MM.1S (cell line): ENCODE data around the gene PIH1D1.

ENCODE experiments used
- DNase-seq: peaks from one replicate; pipeline ENCODE4 v3.0.0-alpha.2; 2015
- H2AFZ ChIP-seq: fragments of 300-600 bp; sonication (generic); 2 replicates; pipeline ENCODE4 v1.6.0; 2016; ENCODE audit warnings: antibody characterized with exemption, low read length
- H3F3A ChIP-seq: fragments of 300-600 bp; sonication (generic); 2 replicates; pipeline ENCODE4 v1.6.1; 2016; ENCODE audit warnings: mild to moderate bottlenecking, antibody characterized with exemption, low read length, moderate library complexity, mixed read lengths; ENCODE audit not compliant: insufficient read depth
- H3K27ac ChIP-seq: fragments of 300-600 bp; sonication (generic); 2 replicates; pipeline ENCODE4 v1.5.1; 2016; ENCODE audit warnings: mild to moderate bottlenecking, low read length
- H3K27me3 ChIP-seq: fragments of 300-600 bp; sonication (generic); replicated peaks from 2 replicates; pipeline ENCODE4 v1.6.0; 2016; ENCODE audit warnings: low read length; ENCODE audit not compliant: insufficient read depth
- H3K36me3 ChIP-seq: fragments of 300-600 bp; sonication (generic); replicated peaks from 2 replicates; pipeline ENCODE4 v1.6.1; 2016; ENCODE audit warnings: mild to moderate bottlenecking, low read length, mixed read lengths; ENCODE audit not compliant: insufficient read depth
- H3K4me1 ChIP-seq: fragments of 300-600 bp; sonication (generic); 2 replicates; pipeline ENCODE4 v1.6.1; 2016; ENCODE audit warnings: low read length, mixed read lengths
- H3K4me2 ChIP-seq: fragments of 300-600 bp; sonication (generic); 2 replicates; pipeline ENCODE4 v1.6.0; 2016; ENCODE audit warnings: low read depth, low read length
- H3K4me3 ChIP-seq: fragments of 300-600 bp; sonication (generic); 2 replicates; pipeline ENCODE4 v1.5.1; 2016; ENCODE audit warnings: low read length, mixed read lengths
- H3K79me2 ChIP-seq: fragments of 300-600 bp; sonication (generic); 2 replicates; pipeline ENCODE4 v1.6.1; 2016; ENCODE audit warnings: mixed run types, low read length, mixed read lengths
- H3K9ac ChIP-seq: fragments of 300-600 bp; sonication (generic); 2 replicates; pipeline ENCODE4 v1.6.1; 2016; ENCODE audit warnings: low read length, mixed read lengths
- H3K9me2 ChIP-seq: fragments of 300-600 bp; sonication (generic); replicated peaks from 2 replicates; pipeline ENCODE4 v1.6.1; 2016; ENCODE audit warnings: mild to moderate bottlenecking, low read length, mixed read lengths; ENCODE audit not compliant: insufficient read depth
- H3K9me3 ChIP-seq: fragments of 300-600 bp; sonication (generic); replicated peaks from 2 replicates; pipeline ENCODE4 v1.6.1; 2016; ENCODE audit warnings: mild to moderate bottlenecking, low read length, mixed read lengths; ENCODE audit not compliant: insufficient read depth
- H4K20me1 ChIP-seq: fragments of 300-600 bp; sonication (generic); 2 replicates; pipeline ENCODE4 v1.6.1; 2016; ENCODE audit warnings: mild to moderate bottlenecking, low read length, moderate library complexity, mixed read lengths; ENCODE audit not compliant: insufficient read depth
- CTCF ChIP-seq: fragments of 300-600 bp; sonication (generic); IDR thresholded peaks from 2 replicates; pipeline ENCODE4 v1.5.1; 2016; ENCODE audit warnings: antibody characterized with exemption, low read length, mixed read lengths
- EZH2 ChIP-seq: fragments of 300-600 bp; sonication (generic); optimal IDR thresholded peaks from 2 replicates; pipeline ENCODE3; 2017; ENCODE audit warnings: low read depth, mild to moderate bottlenecking, antibody characterized with exemption, low read length, mixed read lengths
- EZH2phosphoT487 ChIP-seq: fragments of 300-600 bp; sonication (generic); IDR thresholded peaks from 2 replicates; pipeline ENCODE4 v1.6.1; 2018; ENCODE audit warnings: antibody characterized with exemption, low read length

The PIH1D1 gene

GRCh38 chr19:49470615-49470978 is 19.0 kb upstream of the PIH1D1 start:
- Histone ChIP-seq H4K20me1 (no peaks in the 10 kb centered on the region), H2AFZ (no peak overlapping the region), H3K27me3 (no peaks in the 10 kb centered on the region), H3K9ac (no peak overlapping the region), H3K79me2 (peaks cover 4% of the 10 kb centered on the region), H3K4me3 (no peak overlapping the region), H3F3A (0 out of 2 replicates have a peak, but pooled peaks cover 5% of the 10 kb centered on the region), H3K27ac (no peak overlapping the region), H3K9me3 (no peaks in the 10 kb centered on the region), H3K4me2 (no peak overlapping the region), H3K9me2 (no peaks in the 10 kb centered on the region), H3K36me3 (no peaks in the 10 kb centered on the region), H3K4me1 (peaks cover 15% of the 10 kb centered on the region)
- no peak for DNase-seq
- TF ChIP-seq CTCF = no peak
- TF ChIP-seq EZH2phosphoT487 = no peak
- TF ChIP-seq EZH2 = no peak

GRCh38 chr19:49469828-49470614 is 18.4 kb upstream of the PIH1D1 start:
- Histone ChIP-seq H4K20me1 (no peaks in the 10 kb centered on the region), H3K9me2 (no peaks in the 10 kb centered on the region), H3K36me3 (no peaks in the 10 kb centered on the region), H3K27ac (peak overlapping the region; percentile 21; the same call in 1 of the 2 replicates), H3K27me3 (no peaks in the 10 kb centered on the region), H3K79me2 (peaks cover 4% of the 10 kb centered on the region), H3K9ac (no peak overlapping the region), H2AFZ (no peak overlapping the region), H3K4me3 (no peak overlapping the region), H3K4me1 (peaks cover 15% of the 10 kb centered on the region), H3K4me2 (no peak overlapping the region), H3K9me3 (no peaks in the 10 kb centered on the region), H3F3A (0 out of 2 replicates have a peak, but pooled peaks cover 5% of the 10 kb centered on the region)
- TF ChIP-seq EZH2phosphoT487 (no peak), EZH2 (no peak), CTCF (peak; percentile 35)
- DNase-seq = peak; percentile 43

GRCh38 chr19:49468746-49469447 is 17.3 kb upstream of the PIH1D1 start:
- H3K27ac ChIP-seq = peak overlapping the region; percentile 67; the same call in 1 of the 2 replicates
- no peaks in the 10 kb centered on the region for H3K9me3 ChIP-seq
- DNase-seq = peak; percentile 94
- H3K27me3 ChIP-seq = no peaks in the 10 kb centered on the region
- H3K79me2 ChIP-seq = no peaks in the 10 kb centered on the region
- H4K20me1 ChIP-seq = no peaks in the 10 kb centered on the region
- no peaks in the 10 kb centered on the region for H3K9me2 ChIP-seq
- H3K4me1 ChIP-seq = peaks cover 15% of the 10 kb centered on the region
- 0 out of 2 replicates have a peak, but pooled peaks cover 5% of the 10 kb centered on the region for H3F3A ChIP-seq
- no peak overlapping the region for H3K9ac ChIP-seq
- TF ChIP-seq EZH2phosphoT487 = no peak
- TF ChIP-seq EZH2 = no peak
- no peak for TF ChIP-seq CTCF
- H3K4me3 ChIP-seq = no peak overlapping the region
- H2AFZ ChIP-seq = no peak overlapping the region
- no peaks in the 10 kb centered on the region for H3K36me3 ChIP-seq
- no peak overlapping the region for H3K4me2 ChIP-seq
